HG02938 (cell line): ENCODE data around the gene RGSL1.

Experiments used
- ATAC-seq: cut with Tn5 transposase; IDR thresholded peaks from one replicate; pipeline ENCODE4 v1.9.1; 2021; ENCODE audit warnings: mild to moderate bottlenecking, moderate library complexity; ENCODE audit not compliant: unreplicated experiment

The RGSL1 gene

GRCh38 chr1:182587666-182588499, 137.9 kb downstream of the RGSL1 start:
- peak; percentile 40 for ATAC-seq

DNA sequence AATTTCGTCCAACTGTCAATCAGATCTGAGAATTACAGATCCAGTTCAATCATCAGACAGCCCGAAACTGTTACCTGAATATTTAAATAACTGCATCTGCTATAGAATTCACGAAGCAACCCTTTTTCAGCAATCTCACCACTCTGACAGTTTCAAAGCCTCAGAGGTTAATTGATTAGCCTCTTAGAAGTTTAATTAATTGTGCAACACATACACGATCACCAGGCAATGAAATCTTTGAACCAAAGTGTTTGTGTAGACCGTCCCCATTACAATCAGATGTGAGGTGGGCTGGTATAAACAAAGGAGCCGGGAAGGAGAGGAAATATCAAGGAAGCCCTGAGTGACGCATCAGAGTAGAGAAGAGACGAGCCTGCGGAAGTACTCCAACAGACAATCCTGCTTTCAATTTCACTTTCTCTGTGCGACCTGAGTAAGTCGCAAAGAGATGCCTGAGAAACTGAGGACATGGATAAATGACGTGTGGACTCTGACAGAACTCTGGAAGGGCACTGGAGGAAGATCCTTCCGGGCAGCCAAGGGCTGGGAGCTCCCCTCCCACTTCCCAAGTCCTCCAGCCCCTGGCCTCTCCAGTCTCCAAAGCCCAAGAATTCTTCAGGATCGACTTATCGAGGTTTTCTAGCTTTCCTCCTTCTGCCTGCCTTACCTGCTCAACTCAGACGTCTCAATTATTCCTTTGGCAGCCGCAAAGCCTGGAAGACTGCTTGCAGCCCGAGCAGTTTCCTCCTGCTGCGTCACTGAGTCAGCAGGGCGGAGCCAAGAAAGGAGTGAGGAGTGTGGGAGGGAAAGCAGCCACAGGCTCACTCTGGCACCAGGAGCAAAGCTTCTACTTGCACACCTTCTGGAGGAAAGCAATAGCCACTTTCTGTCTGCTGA, 138.8 kb downstream of the RGSL1 start, which contains the start of gene RNASEL:
RNASEL (minus strand) TSS at position 757 of the 897 bp plus-strand sequence. CDS start 2,450 bp downstream, outside the sequence.
- ATAC-seq, result peak; percentile 85

DNA sequence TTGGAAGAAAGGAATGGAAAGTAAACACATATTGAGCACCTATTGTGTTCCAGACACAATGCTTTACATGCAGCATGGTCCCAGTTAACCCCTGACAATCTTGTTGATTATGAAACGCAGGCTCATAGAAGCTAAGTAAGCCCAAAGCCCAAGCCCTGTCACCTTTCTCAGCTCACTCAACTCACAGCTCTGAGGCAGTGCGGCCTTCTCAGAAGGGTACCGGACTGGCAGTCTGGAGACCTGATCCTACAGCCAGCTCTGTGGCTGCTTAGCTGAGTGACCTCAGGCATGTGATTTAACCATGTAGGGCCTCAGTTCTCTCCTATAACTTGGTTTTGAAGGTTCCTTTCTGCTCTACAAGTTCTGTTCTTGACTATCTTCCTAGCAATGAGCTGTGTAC, 139.6 kb downstream of the RGSL1 start:
- no peak for ATAC-seq

DNA sequence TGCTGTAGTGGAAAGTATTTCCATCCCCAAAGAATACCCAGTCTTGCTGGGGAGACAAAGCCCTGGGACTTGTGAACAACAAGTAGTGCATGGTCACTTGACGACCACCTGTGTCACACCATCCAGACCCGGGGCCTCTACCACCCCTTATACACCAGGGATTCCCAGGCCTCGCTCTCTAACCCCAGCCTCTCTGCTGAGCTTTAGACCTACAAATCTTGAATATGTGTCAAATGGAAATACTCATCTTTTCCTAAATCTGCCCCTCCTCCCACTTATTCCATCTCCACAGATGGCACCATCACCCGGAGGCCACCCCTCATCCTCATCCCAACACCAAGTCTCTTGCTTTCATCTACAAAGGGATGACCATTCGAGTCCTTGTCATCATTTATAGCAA, 140.0 kb downstream of the RGSL1 start:
- ATAC-seq, result no peak

- ATAC-seq, result no peak
Measured at GRCh38 chr1:182595641-182596240, 145.8 kb downstream of the RGSL1 start.

GRCh38 chr1:182596934-182597333, 147.0 kb downstream of the RGSL1 start:
- no peak for ATAC-seq

DNA sequence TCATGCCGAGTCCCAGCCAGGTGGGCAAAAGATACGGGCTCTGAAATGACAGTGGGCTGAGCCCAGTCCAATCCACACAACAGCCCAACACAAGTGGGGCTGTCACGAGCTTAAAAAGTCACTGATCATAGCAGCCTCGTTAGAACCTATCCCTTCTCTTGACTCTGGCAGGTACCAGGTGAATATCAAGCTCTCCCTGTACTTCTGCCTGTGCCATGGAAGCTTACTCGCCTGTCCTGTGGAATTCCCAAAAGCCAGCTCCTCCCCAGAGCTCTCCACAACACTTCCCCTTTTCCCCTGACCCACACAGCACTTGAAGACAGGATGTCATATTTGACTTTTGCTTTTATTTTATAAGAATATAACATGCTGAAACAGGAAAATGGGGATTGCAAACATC, 148.3 kb downstream of the RGSL1 start:
- ATAC-seq, result no peak

GRCh38 chr1:182599339-182599738, 149.4 kb downstream of the RGSL1 start:
- no peak for ATAC-seq

DNA sequence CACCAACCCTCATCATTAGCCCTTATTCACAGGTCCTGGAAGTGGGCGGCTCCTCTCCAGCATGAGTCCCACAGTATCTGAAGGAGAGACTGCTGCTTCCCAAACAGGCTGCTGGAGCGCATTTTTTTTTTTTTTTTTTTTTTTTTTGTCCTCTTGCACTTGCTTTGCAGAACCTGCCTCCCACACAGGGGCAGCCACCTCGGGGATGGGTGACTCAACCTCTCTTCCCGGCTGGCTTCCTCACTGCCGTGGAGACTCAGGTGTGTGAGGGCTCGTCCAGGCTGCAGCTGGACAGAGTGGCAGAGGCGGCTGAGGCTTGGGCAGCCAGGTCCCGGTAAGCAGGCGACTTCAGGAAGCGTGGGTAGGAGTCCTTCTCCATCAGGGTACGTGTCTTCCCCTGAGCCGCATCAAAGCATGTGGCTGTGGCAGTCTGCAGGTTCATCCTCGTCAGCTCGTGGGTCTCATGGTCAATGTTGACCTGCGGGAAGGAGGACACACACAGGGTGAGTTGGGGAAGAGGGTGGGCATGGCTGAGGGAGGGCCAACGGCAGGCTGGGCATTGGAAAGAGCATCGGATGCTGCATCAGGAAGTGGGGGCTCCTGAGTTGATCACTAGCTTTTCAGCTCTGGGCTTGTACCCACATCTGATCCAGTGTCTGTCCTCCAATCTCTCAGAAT, 150.2 kb downstream of the RGSL1 start:
- no peak for ATAC-seq

- ATAC-seq, result no peak
Measured at GRCh38 chr1:182600745-182601415, 150.9 kb downstream of the RGSL1 start.

- ATAC-seq, result no peak
Measured at GRCh38 chr1:182601416-182601786, 151.5 kb downstream of the RGSL1 start.

DNA sequence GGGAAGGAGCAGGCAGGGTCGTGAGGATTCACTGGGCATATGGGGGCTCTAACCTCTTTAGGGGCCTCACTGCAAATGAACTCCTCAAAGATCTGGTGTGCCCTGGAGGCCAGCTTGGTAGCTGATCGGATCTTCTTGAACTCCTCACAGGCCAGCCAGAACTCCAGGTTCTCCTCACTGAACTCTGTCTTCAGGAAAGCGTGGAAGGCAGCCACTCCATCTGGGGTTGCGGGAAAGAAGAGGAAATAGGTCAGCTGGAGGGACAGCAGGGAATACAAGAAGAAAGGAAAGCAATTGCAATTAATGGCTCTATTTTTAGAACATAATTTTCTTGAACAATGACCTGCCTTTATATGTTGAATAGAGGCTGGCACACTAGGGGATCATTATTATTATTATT, 152.0 kb downstream of the RGSL1 start:
- ATAC-seq, result no peak

DNA sequence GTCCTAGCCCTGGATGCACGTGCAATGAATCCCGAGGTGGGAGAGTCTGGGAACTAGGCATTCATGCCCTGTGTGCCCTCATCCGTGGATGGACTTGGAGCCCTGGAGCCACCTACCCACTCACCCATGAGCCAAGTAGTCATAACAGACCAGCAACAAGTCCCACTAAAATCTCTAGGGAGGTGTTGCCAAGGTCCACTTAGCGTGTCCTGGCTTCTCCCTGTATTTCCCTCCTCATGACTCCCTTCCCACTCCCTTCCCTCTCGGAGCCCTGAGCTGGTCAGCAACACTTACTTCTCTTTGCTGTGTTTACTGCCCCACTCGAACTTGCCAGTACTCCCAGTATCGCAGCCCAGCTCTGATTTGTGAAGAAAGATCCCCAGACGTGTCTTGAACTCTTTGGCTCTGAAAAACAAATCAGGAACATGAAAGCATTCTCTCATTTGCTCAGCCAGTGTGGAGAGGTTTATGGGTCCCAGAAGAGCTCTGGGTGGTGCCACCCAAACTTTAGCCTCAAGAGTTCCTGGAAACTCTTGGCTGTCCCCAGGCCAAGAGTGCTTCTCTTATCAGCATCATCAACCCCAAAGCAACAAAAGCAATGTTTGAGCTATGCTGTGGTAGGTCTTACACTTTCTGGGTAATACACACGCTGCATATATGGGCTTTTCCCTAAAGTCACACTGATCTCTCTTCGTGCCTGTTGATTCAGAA, 153.1 kb downstream of the RGSL1 start:
- ATAC-seq, result no peak

DNA sequence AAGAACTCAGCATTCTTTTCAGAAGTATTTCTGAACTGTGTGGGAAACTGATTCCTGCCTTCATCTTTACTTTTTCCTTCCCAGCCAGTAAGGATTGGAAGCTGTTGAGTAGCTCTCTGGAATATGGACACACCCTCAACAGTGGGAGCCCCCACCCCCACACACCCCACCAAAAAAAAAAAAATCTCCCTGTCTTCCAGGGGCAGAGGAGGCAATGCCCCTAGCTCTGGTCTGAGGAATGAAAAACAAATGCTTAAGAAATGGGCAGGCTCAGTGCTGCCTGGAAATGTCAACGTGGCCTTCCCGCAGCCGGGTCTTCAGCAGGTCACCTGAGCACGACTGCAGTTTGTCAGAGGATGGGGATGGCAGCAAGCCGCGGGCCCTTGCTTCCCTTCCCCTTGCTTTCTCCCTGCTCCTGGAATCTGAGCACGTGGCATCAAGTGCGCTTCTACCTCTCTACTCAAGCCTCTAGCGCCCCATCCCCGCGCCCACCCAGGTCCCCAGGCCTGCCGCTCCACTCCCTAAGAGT, 153.8 kb downstream of the RGSL1 start:
- ATAC-seq, result peak; percentile 10

DNA sequence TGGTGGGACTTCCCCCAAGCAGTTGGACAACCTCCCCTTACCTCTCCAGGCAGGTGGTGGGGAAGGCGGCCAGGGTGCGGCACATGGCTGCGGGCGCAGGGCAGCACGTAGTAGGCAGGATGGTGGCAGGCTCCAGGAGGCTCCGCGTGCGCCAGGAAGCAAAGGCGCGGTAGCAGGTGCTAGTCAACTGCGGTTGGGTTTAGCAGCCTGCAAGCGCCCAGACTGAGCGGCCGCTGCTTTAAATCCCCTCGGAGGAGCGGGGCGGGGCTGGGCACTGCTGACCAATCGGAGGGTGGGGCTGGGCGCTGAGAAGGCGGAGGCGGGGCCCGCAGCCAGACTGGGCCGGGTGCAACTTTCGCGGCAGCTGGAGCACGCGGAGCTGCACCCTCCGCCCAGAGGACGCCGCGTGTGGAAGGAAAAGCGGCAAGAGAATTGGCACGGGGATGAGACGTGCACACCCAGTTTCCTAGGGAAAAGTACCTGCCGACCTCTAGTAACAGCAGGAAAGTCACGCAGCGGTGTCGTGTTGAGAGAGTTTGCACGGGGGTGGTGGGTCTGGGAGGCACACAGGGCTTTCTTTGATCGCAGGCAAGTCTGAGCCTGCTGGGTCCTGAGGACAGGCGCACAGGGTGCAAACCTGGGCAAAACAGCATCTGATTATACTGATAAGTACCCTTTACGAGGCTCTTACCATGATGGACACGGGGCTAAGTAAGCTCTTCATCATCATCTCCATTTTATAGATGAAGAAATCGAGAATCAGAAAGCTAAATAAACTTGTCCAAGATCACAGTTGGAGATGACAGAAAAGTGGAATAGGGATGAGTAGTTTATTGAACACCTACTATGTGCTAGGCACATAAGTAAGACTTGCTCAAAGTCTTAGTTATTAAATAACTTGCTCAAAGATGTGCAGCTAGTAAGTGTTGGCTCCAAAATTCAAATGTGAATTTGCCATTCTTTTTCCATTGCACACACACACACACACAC, 154.5 kb downstream of the RGSL1 start, which contains the start of gene RGS16:
RGS16 (minus strand) TSS at position 215 of the 990 bp plus-strand sequence; CDS start at position 85, 130 bp downstream.
- ATAC-seq, result peak; percentile 79

DNA sequence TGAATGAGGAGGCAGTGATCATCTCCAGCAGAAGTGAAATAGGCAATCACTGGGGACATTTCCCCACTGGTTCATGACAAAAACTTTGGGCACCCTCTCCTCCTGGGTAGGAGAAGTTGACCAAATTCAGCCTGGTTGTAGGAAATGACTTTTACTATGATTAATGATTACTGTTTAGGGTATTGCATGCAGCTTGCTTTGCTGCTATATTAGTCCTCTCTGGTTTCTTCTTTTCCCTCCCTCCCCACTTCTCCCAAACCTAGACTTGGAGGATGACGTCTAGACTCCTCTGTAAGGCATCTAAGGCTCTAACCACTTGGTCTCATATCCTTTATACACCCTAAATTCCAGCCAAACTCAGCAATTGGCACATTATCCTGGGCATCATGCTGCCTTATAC, 157.6 kb downstream of the RGSL1 start:
- no peak for ATAC-seq

GRCh38 chr1:182608236-182608635, 158.3 kb downstream of the RGSL1 start:
- ATAC-seq, result no peak
